NCI-H2171 (cell line): Measurements from ENCODE around the gene ZNF776.
"Not testable (repeated sequence)": the region's sequence is repeated elsewhere in the genome, so short reads cannot be mapped to it uniquely, and the experiment has no call there.

Experiments used
- DNase-seq: peaks from one replicate; lab custom pipeline; 2025; lab: John Stamatoyannopoulos, UW

Gene ZNF776

GRCh38 chr19:57746580-57747471, at the start of gene ZNF776:
ZNF776 (plus strand) TSS chr19:57746815; CDS start chr19:57747059, 244 bp downstream.
- peak; percentile 84 for DNase-seq

- no peak for DNase-seq
Observed at GRCh38 chr19:57701625-57702024, 45.0 kb upstream of the ZNF776 start.

GRCh38 chr19:57706346-57706745, 40.3 kb upstream of the ZNF776 start:
- no peak for DNase-seq

- no peak for DNase-seq
Observed at GRCh38 chr19:57708641-57709361, 37.8 kb upstream of the ZNF776 start, which contains the start of gene ZNF154. ZNF154 (minus strand) TSS chr19:57709204; CDS start chr19:57708971, 233 bp downstream.

- DNase-seq, result no peak
Observed at GRCh38 chr19:57709616-57710015, 37.0 kb upstream of the ZNF776 start.

GRCh38 chr19:57712222-57712621, 34.4 kb upstream of the ZNF776 start:
- DNase-seq, result no peak

GRCh38 chr19:57719424-57719823, 27.2 kb upstream of the ZNF776 start:
- DNase-seq, result peak; percentile 14

- peak; percentile 43 for DNase-seq
Observed at GRCh38 chr19:57719901-57720519, 26.6 kb upstream of the ZNF776 start.

- no peak for DNase-seq
Observed at GRCh38 chr19:57720878-57721277, 25.7 kb upstream of the ZNF776 start.

- DNase-seq, result not testable (repeated sequence)
Observed at GRCh38 chr19:57738320-57738719, 8.3 kb upstream of the ZNF776 start.

GRCh38 chr19:57738770-57739169, 7.8 kb upstream of the ZNF776 start:
- not testable (repeated sequence) for DNase-seq

GRCh38 chr19:57747472-57747807, 825 bp downstream of the ZNF776 start:
- DNase-seq, result no peak

GRCh38 chr19:57748029-57748428, 1.4 kb downstream of the ZNF776 start:
- no peak for DNase-seq

- DNase-seq, result no peak
Observed at GRCh38 chr19:57754091-57754673, 7.6 kb downstream of the ZNF776 start.

GRCh38 chr19:57755031-57755430, 8.4 kb downstream of the ZNF776 start:
- no peak for DNase-seq

- DNase-seq, result no peak
Observed at GRCh38 chr19:57757941-57758340, 11.3 kb downstream of the ZNF776 start.

- no peak for DNase-seq
Observed at GRCh38 chr19:57759096-57759495, 12.5 kb downstream of the ZNF776 start.

GRCh38 chr19:57769345-57770131, 22.9 kb downstream of the ZNF776 start, which contains the start of gene ZNF586:
ZNF586 (plus strand) TSS chr19:57769676; CDS start chr19:57769843, 167 bp downstream.
- DNase-seq, result peak; percentile 88

GRCh38 chr19:57771417-57771816, 24.8 kb downstream of the ZNF776 start:
- DNase-seq, result no peak

GRCh38 chr19:57773488-57773887, 26.9 kb downstream of the ZNF776 start:
- no peak for DNase-seq

- no peak for DNase-seq
Observed at GRCh38 chr19:57776764-57777296, 30.2 kb downstream of the ZNF776 start.
